Adipocyte (in vitro differentiated cells): Measurements from ENCODE around the gene NINJ2.

ENCODE experiments used
- DNase-seq: peaks from one replicate; pipeline ENCODE4 v3.0.0-alpha.2; 2015; ENCODE audit warnings: low read depth
- H3K27me3 ChIP-seq: replicated peaks from 2 replicates; pipeline ENCODE4 v1.7.0; 2013; ENCODE audit warnings: mild to moderate bottlenecking, low read length, moderate library complexity; ENCODE audit not compliant: control insufficient read depth, insufficient read depth
- H3K36me3 ChIP-seq: 2 replicates; pipeline ENCODE4 v1.7.0; 2013; ENCODE audit warnings: low read length, mild to moderate bottlenecking, moderate library complexity; ENCODE audit not compliant: control insufficient read depth, insufficient read depth, severe bottlenecking
- H3K4me1 ChIP-seq: 2 replicates; pipeline ENCODE4 v1.7.0; 2013; ENCODE audit warnings: mild to moderate bottlenecking, low read length, moderate library complexity; ENCODE audit not compliant: control insufficient read depth, insufficient read depth
- H3K4me3 ChIP-seq: 2 replicates; pipeline ENCODE4 v1.7.0; 2013; ENCODE audit warnings: mild to moderate bottlenecking, low read length, moderate library complexity
- H3K9ac ChIP-seq: 2 replicates; pipeline ENCODE4 v1.7.0; 2013; ENCODE audit warnings: mild to moderate bottlenecking, low read length, moderate library complexity
- H3K9me3 ChIP-seq: 2 replicates; pipeline ENCODE4 v1.7.0; 2013; ENCODE audit warnings: mild to moderate bottlenecking, low read length, moderate library complexity; ENCODE audit not compliant: control insufficient read depth

NINJ2 gene

GRCh38 chr12:562634-563033 lies 100.6 kb downstream of the NINJ2 start:
- H3K9me3 ChIP-seq: no peaks in the 10 kb centered on the region
- no peak for DNase-seq
- H3K4me3 ChIP-seq: no peak overlapping the region
- H3K4me1 ChIP-seq: no peaks in the 10 kb centered on the region
- no peak overlapping the region for H3K9ac ChIP-seq
- H3K36me3 ChIP-seq: no peaks in the 10 kb centered on the region
- peaks cover 79% of the 10 kb centered on the region for H3K27me3 ChIP-seq

GRCh38 chr12:561908-562593 lies 101.2 kb downstream of the NINJ2 start:
- DNase-seq: no peak
- H3K36me3 ChIP-seq: no peaks in the 10 kb centered on the region
- H3K4me1 ChIP-seq: no peaks in the 10 kb centered on the region
- H3K9ac ChIP-seq: no peak overlapping the region
- no peak overlapping the region for H3K4me3 ChIP-seq
- H3K9me3 ChIP-seq: no peaks in the 10 kb centered on the region
- H3K27me3 ChIP-seq: peaks cover 83% of the 10 kb centered on the region

- no peak overlapping the region for H3K9ac ChIP-seq
- DNase-seq: no peak
- H3K4me3 ChIP-seq: no peak overlapping the region
- peaks cover 86% of the 10 kb centered on the region for H3K27me3 ChIP-seq
- no peaks in the 10 kb centered on the region for H3K9me3 ChIP-seq
- no peaks in the 10 kb centered on the region for H3K36me3 ChIP-seq
- no peaks in the 10 kb centered on the region for H3K4me1 ChIP-seq
Measured at GRCh38 chr12:561391-561705, 101.9 kb downstream of the NINJ2 start.

- Histone ChIP-seq H3K36me3 (no peaks in the 10 kb centered on the region), H3K9me3 (no peaks in the 10 kb centered on the region), H3K9ac (no peak overlapping the region), H3K27me3 (peaks cover 83% of the 10 kb centered on the region), H3K4me1 (no peaks in the 10 kb centered on the region), H3K4me3 (no peak overlapping the region)
- no peak for DNase-seq
Measured at GRCh38 chr12:560691-561390, 102.4 kb downstream of the NINJ2 start.

GRCh38 chr12:559906-560455 lies 103.3 kb downstream of the NINJ2 start:
- H3K9me3 ChIP-seq: no peaks in the 10 kb centered on the region
- peaks cover 1% of the 10 kb centered on the region for H3K4me1 ChIP-seq
- H3K36me3 ChIP-seq: no peaks in the 10 kb centered on the region
- no peak overlapping the region for H3K9ac ChIP-seq
- no peak for DNase-seq
- H3K27me3 ChIP-seq: peaks cover 74% of the 10 kb centered on the region
- H3K4me3 ChIP-seq: no peak overlapping the region

- Histone ChIP-seq H3K9me3 (no peaks in the 10 kb centered on the region), H3K36me3 (no peaks in the 10 kb centered on the region), H3K4me3 (no peak overlapping the region), H3K27me3 (peaks cover 68% of the 10 kb centered on the region), H3K9ac (no peak overlapping the region), H3K4me1 (peaks cover 4% of the 10 kb centered on the region)
- no peak for DNase-seq
Measured at GRCh38 chr12:559208-559905, 103.9 kb downstream of the NINJ2 start.

GRCh38 chr12:558580-558979 lies 104.7 kb downstream of the NINJ2 start:
- H3K4me3 ChIP-seq: no peak overlapping the region
- H3K4me1 ChIP-seq: peaks cover 4% of the 10 kb centered on the region
- no peak overlapping the region for H3K9ac ChIP-seq
- H3K9me3 ChIP-seq: peaks cover 7% of the 10 kb centered on the region
- H3K36me3 ChIP-seq: no peaks in the 10 kb centered on the region
- peaks cover 65% of the 10 kb centered on the region for H3K27me3 ChIP-seq
- DNase-seq: no peak

GRCh38 chr12:556498-556897 lies 106.7 kb downstream of the NINJ2 start:
- no peaks in the 10 kb centered on the region for H3K36me3 ChIP-seq
- DNase-seq: no peak
- no peak overlapping the region for H3K9ac ChIP-seq
- peaks cover 70% of the 10 kb centered on the region for H3K27me3 ChIP-seq
- peaks cover 12% of the 10 kb centered on the region for H3K9me3 ChIP-seq
- peaks cover 15% of the 10 kb centered on the region for H3K4me1 ChIP-seq
- H3K4me3 ChIP-seq: no peak overlapping the region

- Histone ChIP-seq H3K27me3 (peaks cover 65% of the 10 kb centered on the region), H3K9me3 (peaks cover 12% of the 10 kb centered on the region), H3K9ac (no peak overlapping the region), H3K4me3 (no peak overlapping the region), H3K36me3 (no peaks in the 10 kb centered on the region), H3K4me1 (peaks cover 15% of the 10 kb centered on the region)
- no peak for DNase-seq
Measured at GRCh38 chr12:554001-554285, 109.3 kb downstream of the NINJ2 start.

- Histone ChIP-seq H3K4me1 (peaks cover 15% of the 10 kb centered on the region), H3K36me3 (no peaks in the 10 kb centered on the region), H3K9ac (no peak overlapping the region), H3K9me3 (peaks cover 12% of the 10 kb centered on the region), H3K4me3 (no peak overlapping the region), H3K27me3 (peaks cover 62% of the 10 kb centered on the region)
- DNase-seq: no peak
Measured at GRCh38 chr12:553216-554000, 109.8 kb downstream of the NINJ2 start.

GRCh38 chr12:552466-552865 lies 110.8 kb downstream of the NINJ2 start:
- peaks cover 60% of the 10 kb centered on the region for H3K27me3 ChIP-seq
- peaks cover 12% of the 10 kb centered on the region for H3K9me3 ChIP-seq

More at GRCh38 chr12:552466-552865, 110.8 kb downstream of the NINJ2 start:
- no peak for DNase-seq
- Histone ChIP-seq H3K9ac (no peak overlapping the region), H3K36me3 (no peaks in the 10 kb centered on the region), H3K4me3 (no peak overlapping the region), H3K4me1 (peaks cover 16% of the 10 kb centered on the region)
